GM18520 (cell line): Measurements from ENCODE around the gene NSUN2.
"Not testable (repeated sequence)": the region's sequence is repeated elsewhere in the genome, so short reads cannot be mapped to it uniquely, and the experiment has no call there.

Experiments
- ATAC-seq: cut with Tn5 transposase; IDR thresholded peaks from one replicate; pipeline ENCODE4 v1.9.1; 2021; ENCODE audit not compliant: unreplicated experiment

Gene NSUN2

GRCh38 chr5:6632888-6633468 is at the start of gene NSUN2, which contains the start of gene SRD5A1:
TSS of gene NSUN2 (minus strand) at chr5:6633044. CDS start at chr5:6632979, 65 bp downstream.
TSS of gene SRD5A1 (plus strand) at chr5:6633440. CDS start at chr5:6633577, 137 bp downstream.
- ATAC-seq, result peak; percentile 77

- no peak for ATAC-seq
Measured at GRCh38 chr5:6682239-6682638, 49.4 kb upstream of the NSUN2 start.

GRCh38 chr5:6681682-6682081 is 48.8 kb upstream of the NSUN2 start:
- no peak for ATAC-seq

GRCh38 chr5:6680922-6681321 is 48.1 kb upstream of the NSUN2 start:
- no peak for ATAC-seq

- no peak for ATAC-seq
Measured at GRCh38 chr5:6678385-6678784, 45.5 kb upstream of the NSUN2 start.

- ATAC-seq, result no peak
Measured at GRCh38 chr5:6676702-6677101, 43.9 kb upstream of the NSUN2 start.

- ATAC-seq, result no peak
Measured at GRCh38 chr5:6675784-6676491, 43.1 kb upstream of the NSUN2 start.

- no peak for ATAC-seq
Measured at GRCh38 chr5:6674886-6675285, 42.0 kb upstream of the NSUN2 start.

GRCh38 chr5:6674421-6674820 is 41.6 kb upstream of the NSUN2 start:
- no peak for ATAC-seq

GRCh38 chr5:6673963-6674362 is 41.1 kb upstream of the NSUN2 start:
- ATAC-seq, result no peak

- no peak for ATAC-seq
Measured at GRCh38 chr5:6673031-6673430, 40.2 kb upstream of the NSUN2 start.

- not testable (repeated sequence) for ATAC-seq
Measured at GRCh38 chr5:6668717-6669116, 35.9 kb upstream of the NSUN2 start.

- ATAC-seq, result no peak
Measured at GRCh38 chr5:6667648-6668047, 34.8 kb upstream of the NSUN2 start.

GRCh38 chr5:6666762-6667161 is 33.9 kb upstream of the NSUN2 start:
- no peak for ATAC-seq

- peak; percentile 19 for ATAC-seq
Measured at GRCh38 chr5:6660688-6661087, 27.8 kb upstream of the NSUN2 start.

- peak; percentile 76 for ATAC-seq
Measured at GRCh38 chr5:6659941-6660684, 27.3 kb upstream of the NSUN2 start.

- no peak for ATAC-seq
Measured at GRCh38 chr5:6656680-6657079, 23.8 kb upstream of the NSUN2 start.

- no peak for ATAC-seq
Measured at GRCh38 chr5:6655432-6655831, 22.6 kb upstream of the NSUN2 start.

- ATAC-seq, result peak; percentile 96
Measured at GRCh38 chr5:6652025-6652424, 19.2 kb upstream of the NSUN2 start.

GRCh38 chr5:6649681-6650080 is 16.8 kb upstream of the NSUN2 start:
- ATAC-seq, result no peak

- no peak for ATAC-seq
Measured at GRCh38 chr5:6649186-6649585, 16.3 kb upstream of the NSUN2 start.
